CD4-positive, alpha-beta T cell treated with Interleukin-17A for 1 hour (primary cell): ENCODE data around the gene PCDHGB6.
"Not testable (repeated sequence)": the region's sequence is repeated elsewhere in the genome, so short reads cannot be mapped to it uniquely, and the experiment has no call there.

Experiments used
- DNase-seq: peaks from one replicate; pipeline ENCODE4 v3.0.0-alpha.2; 2020

PCDHGB6 gene

GRCh38 chr5:141407790-141408505, at the start of gene PCDHGB6:
Gene PCDHGB6 (plus strand): TSS chr5:141408021. CDS start chr5:141408203, 182 bp downstream.
- DNase-seq = peak; percentile 40

- DNase-seq = peak; percentile 46
Observed at GRCh38 chr5:141359790-141360426, 47.9 kb upstream of the PCDHGB6 start, which contains the start of gene PCDHGB2. Gene PCDHGB2 (plus strand): TSS chr5:141359994. CDS start chr5:141360136, 142 bp downstream.

DNA sequence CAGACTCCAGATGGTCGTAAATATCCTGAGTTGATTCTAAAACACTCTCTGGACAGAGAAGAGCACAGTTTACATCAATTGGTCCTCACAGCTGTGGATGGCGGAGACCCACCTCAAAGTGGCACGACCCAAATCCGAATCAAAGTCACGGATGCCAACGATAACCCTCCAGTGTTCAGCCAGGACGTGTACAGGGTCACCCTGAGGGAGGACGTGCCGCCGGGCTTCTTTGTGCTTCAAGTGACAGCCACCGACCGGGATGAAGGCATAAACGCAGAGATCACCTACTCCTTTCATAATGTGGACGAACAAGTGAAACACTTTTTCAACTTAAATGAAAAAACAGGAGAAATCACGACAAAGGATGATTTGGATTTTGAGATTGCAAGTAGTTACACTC, 47.1 kb upstream of the PCDHGB6 start:
- DNase-seq = no peak

DNA sequence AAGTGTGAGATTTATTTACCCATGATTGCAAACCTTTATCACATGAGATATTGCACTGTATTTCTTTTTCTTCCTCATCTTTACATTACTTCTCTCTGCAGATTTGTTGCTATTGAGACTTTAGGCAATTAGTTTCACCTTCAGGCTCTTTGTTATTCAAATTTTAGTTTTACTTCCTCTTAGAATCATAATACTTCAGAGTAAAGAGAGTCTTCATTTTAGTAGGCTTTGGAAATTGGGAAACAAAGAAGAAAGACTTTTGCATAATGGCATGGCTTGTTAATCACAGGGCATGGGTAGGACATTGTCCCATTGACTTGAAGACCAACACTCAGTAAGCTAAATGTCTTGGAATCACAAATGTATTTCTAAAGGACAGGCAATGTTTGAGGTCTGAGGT, 45.1 kb upstream of the PCDHGB6 start:
- no peak for DNase-seq

DNA sequence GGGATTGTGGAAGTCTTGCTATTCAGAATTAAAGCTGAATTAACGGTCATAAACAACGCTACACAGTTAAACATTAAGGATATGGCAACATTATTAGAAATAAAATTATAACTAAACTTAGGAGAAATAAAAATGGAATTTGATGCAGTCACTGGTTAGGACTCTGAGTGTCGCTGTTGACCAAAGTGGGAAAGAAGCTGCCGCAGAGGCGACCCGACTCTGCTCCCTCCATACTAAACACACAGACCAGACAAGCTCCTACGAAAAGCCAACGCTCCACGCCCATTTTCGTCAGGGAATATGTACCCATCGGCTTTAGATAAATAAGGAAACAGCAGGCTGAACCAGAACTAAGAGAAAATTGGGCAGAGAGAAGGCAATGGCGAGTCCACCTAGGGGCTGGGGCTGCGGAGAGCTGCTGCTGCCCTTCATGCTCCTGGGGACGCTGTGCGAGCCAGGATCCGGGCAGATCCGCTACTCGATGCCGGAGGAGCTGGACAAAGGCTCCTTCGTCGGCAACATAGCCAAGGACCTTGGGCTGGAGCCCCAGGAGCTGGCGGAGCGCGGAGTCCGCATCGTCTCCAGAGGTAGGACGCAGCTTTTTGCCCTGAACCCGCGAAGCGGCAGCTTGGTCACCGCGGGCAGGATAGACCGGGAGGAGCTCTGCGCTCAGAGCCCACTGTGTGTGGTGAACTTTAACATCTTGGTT, 43.7 kb upstream of the PCDHGB6 start, which contains the start of gene PCDHGA5:
PCDHGA5 (plus strand) TSS at position 211 of the 709 bp plus-strand sequence; CDS start at position 380, 169 bp downstream.
- no peak for DNase-seq

DNA sequence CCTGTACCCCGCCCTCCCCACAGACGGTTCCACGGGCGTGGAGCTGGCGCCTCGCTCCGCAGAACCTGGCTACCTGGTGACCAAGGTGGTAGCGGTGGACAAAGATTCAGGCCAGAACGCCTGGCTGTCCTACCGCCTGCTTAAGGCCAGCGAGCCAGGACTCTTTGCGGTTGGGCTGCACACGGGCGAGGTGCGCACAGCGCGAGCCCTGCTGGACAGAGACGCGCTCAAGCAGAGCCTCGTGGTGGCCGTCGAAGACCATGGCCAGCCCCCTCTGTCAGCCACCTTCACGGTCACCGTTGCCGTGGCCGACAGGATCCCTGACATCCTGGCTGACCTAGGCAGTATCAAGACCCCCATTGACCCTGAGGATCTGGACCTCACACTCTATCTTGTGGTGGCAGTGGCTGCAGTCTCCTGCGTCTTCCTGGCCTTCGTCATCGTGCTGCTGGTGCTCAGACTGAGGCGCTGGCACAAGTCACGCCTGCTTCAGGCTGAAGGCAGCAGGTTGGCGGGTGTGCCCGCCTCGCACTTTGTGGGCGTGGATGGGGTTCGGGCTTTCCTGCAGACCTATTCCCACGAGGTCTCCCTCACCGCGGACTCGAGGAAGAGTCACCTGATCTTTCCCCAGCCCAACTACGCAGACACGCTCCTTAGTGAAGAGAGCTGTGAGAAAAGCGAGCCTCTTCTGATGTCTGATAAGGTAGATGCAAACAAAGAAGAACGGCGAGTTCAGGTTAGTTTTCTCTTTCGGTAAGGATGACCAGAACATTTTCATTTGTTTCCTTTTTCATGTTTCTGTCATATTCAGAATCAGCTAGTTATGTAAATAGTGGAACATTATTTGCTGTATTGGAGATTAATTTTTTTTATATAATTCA, 41.6 kb upstream of the PCDHGB6 start:
- no peak for DNase-seq

GRCh38 chr5:141369994-141370848, 37.6 kb upstream of the PCDHGB6 start, which contains the start of gene PCDHGB3:
Gene PCDHGB3 (plus strand): TSS chr5:141370242. CDS start chr5:141370395, 153 bp downstream.
- peak; percentile 52 for DNase-seq

DNA sequence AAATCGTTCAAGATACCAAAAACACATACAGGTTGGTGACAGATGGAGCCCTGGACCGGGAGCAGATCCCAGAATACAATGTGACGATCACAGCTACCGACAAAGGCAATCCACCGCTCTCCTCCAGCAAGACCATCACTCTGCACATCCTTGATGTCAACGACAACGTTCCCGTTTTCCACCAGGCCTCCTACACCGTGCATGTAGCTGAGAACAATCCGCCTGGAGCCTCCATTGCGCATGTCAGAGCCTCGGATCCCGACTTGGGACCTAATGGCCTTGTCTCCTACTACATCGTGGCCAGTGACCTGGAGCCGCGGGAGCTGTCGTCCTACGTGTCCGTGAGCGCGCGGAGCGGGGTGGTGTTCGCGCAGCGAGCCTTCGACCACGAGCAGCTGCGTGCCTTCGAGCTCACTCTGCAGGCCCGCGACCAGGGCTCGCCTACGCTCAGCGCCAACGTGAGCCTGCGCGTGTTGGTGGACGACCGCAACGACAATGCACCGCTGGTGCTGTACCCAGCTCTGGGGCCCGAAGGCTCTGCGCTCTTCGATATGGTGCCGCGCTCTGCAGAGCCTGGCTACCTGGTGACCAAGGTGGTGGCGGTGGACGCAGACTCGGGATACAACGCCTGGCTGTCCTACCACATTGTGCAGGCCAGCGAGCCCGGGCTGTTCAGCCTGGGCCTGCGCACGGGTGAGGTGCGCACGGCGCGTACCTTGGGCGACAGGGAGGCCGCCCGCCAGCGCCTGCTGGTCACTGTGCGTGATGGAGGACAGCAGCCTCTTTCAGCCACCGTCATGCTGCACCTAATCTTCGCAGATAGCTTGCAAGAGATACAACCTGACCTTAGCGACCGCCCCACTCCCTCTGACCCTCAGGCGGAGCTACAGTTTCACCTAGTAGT, 36.0 kb upstream of the PCDHGB6 start:
- no peak for DNase-seq

- peak; percentile 13 for DNase-seq
Observed at GRCh38 chr5:141373673-141374317, 34.0 kb upstream of the PCDHGB6 start, which contains the start of gene PCDHGA6. Gene PCDHGA6 (plus strand): TSS chr5:141373891. CDS start chr5:141374084, 193 bp downstream.

- no peak for DNase-seq
Observed at GRCh38 chr5:141374627-141375026, 33.2 kb upstream of the PCDHGB6 start.

GRCh38 chr5:141375444-141376155, 32.2 kb upstream of the PCDHGB6 start:
- not testable (repeated sequence) for DNase-seq

- peak; percentile 10 for DNase-seq
Observed at GRCh38 chr5:141382469-141383294, 25.1 kb upstream of the PCDHGB6 start, which contains the start of gene PCDHGA7. Gene PCDHGA7 (plus strand): TSS chr5:141382742. CDS start chr5:141382900, 158 bp downstream.

DNA sequence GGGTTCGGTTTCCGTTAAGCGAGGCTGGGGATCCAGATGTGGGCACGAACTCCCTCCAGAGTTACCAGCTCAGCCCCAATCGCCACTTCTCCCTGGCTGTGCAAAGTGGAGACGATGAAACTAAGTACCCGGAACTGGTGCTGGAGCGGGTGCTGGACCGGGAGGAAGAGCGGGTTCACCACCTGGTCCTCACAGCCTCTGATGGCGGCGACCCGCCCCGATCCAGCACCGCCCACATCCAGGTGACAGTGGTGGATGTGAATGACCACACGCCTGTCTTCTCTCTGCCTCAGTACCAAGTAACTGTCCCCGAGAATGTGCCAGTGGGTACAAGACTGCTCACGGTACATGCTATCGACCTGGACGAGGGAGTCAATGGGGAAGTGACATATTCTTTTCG, 24.5 kb upstream of the PCDHGB6 start:
- no peak for DNase-seq

- no peak for DNase-seq
Observed at GRCh38 chr5:141384471-141385267, 23.2 kb upstream of the PCDHGB6 start.

DNA sequence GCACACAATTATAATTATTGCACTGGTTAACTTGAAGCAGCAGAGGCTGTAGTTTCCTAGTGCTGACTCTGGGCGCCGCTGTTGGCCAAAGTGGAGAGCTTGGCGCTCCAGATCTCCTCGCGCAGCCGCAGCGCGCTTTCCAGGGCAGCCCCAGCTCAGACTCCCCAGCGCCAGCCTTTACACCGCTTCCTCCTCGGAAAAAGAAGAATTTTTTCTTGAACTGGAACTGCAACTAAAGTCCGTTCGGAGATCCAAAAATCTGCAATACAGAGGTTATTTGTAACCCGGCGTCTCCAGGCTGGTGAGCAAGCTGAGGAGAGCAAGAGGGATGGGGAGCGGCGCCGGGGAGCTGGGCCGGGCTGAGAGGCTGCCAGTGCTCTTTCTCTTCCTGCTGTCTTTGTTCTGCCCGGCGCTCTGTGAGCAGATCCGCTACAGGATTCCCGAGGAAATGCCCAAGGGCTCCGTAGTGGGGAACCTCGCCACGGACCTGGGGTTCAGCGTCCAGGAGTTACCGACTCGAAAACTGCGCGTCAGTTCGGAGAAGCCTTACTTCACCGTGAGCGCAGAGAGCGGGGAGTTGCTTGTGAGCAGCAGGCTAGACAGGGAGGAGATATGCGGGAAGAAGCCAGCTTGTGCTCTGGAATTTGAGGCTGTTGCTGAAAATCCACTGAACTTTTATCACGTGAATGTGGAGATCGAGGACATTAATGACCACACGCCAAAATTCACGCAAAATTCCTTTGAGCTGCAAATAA, 20.1 kb upstream of the PCDHGB6 start, which contains the start of gene PCDHGB4:
PCDHGB4 (plus strand) TSS at position 142 of the 755 bp plus-strand sequence; CDS start at position 329, 187 bp downstream.
- peak; percentile 41 for DNase-seq

- no peak for DNase-seq
Observed at GRCh38 chr5:141388661-141389060, 19.2 kb upstream of the PCDHGB6 start.
